Measurements from ENCODE around the gene IGSF22.

DNA sequence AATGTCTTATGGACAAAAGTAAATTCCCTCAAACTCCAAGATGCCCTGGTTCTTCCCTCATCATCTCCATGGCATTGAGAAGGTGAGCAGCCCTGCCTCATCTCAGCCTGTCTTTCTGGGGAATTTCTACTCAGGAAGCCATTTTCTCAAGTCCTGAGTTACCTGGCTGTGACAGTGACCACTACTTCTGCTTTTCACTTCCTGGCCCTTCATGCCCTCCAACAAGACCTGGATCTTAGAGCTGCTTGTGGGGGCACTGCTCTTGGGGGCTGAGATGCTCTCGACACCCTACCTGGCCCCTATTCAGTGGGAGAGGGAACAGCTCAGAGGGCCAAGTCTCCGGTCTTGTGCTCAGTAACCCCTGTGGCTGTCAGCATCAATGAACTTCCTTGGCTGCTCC, 5.5 kb upstream of the IGSF22 start:
- no peak for TF ChIP-seq POLR2A (IDR thresholded peaks at IDR 0.05)
- TF ChIP-seq, protein P1, sequence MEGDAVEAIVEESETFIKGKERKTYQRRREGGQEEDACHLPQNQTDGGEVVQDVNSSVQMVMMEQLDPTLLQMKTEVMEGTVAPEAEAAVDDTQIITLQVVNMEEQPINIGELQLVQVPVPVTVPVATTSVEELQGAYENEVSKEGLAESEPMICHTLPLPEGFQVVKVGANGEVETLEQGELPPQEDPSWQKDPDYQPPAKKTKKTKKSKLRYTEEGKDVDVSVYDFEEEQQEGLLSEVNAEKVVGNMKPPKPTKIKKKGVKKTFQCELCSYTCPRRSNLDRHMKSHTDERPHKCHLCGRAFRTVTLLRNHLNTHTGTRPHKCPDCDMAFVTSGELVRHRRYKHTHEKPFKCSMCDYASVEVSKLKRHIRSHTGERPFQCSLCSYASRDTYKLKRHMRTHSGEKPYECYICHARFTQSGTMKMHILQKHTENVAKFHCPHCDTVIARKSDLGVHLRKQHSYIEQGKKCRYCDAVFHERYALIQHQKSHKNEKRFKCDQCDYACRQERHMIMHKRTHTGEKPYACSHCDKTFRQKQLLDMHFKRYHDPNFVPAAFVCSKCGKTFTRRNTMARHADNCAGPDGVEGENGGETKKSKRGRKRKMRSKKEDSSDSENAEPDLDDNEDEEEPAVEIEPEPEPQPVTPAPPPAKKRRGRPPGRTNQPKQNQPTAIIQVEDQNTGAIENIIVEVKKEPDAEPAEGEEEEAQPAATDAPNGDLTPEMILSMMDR (IDR thresholded peaks at IDR 0.05): no peak

Data from ovary (tissue), 3 donors.